ENCODE data around the gene WSB1. TPM values are rescaled to one million over a fixed set of nuclear protein-coding genes. Genes with fewer than 3 reads are reported as not detected.

The WSB1 gene
- total and polyA plus RNA-seq, 2 experiments from 2014 or later = 161 to 214 TPM

GRCh38 chr17:27333410-27333980 lies 39.6 kb downstream of the WSB1 start:
- Histone ChIP-seq H2AFZ (peak overlapping the region; percentile 78), H3K27ac (peak overlapping the region; percentile 76), H3K27me3 (no peaks in the 10 kb centered on the region), H3K4me1 (ENCODE audit: insufficient read depth) (peaks cover 15% of the 10 kb centered on the region), H3K4me3 (peak overlapping the region; percentile 0), H3K4me2 (peak overlapping the region; percentile 67), H3K79me2 (no peaks in the 10 kb centered on the region), H3K9me3 (ENCODE audit: low read depth) (no peaks in the 10 kb centered on the region), H3K9me2 (replicated peaks; ENCODE audit: insufficient read depth) (no peaks in the 10 kb centered on the region), H3K36me3 (replicated peaks; ENCODE audit: insufficient read depth, low read depth) (no peaks in the 10 kb centered on the region), H4K20me1 (ENCODE audit: insufficient read depth, poor library complexity, severe bottlenecking) (no peaks in the 10 kb centered on the region)
- no peak for DNase-seq (ENCODE audit: low spot score)
- no peak for TF ChIP-seq CTCF (IDR thresholded peaks at IDR 0.05; ENCODE audit: poor library complexity)
- TF ChIP-seq EZH2 (IDR thresholded peaks at IDR 0.05; ENCODE audit: borderline replicate concordance) = no peak
- no peak for TF ChIP-seq EZH2phosphoT487 (IDR thresholded peaks at IDR 0.05; ENCODE audit: low read depth, severe bottlenecking, unreplicated experiment)
- WGBS (ENCODE audit: low lambda C conversion rate, missing lambda C conversion rate) = 65% methylated on average over 11 of the region's 11 CpGs

GRCh38 chr17:27336184-27336583 lies 42.3 kb downstream of the WSB1 start:
- 67% methylated on average over 3 of the region's 3 CpGs for WGBS (ENCODE audit: low lambda C conversion rate, missing lambda C conversion rate)
- Histone ChIP-seq H3K79me2 (no peaks in the 10 kb centered on the region), H2AFZ (no peak overlapping the region), H3K4me2 (no peak overlapping the region), H3K27ac (no peak overlapping the region), H3K4me1 (ENCODE audit: insufficient read depth) (peaks cover 20% of the 10 kb centered on the region), H3K9me3 (ENCODE audit: low read depth) (no peaks in the 10 kb centered on the region), H3K27me3 (no peaks in the 10 kb centered on the region), H3K4me3 (no peak overlapping the region), H3K36me3 (replicated peaks; ENCODE audit: insufficient read depth, low read depth) (no peaks in the 10 kb centered on the region), H3K9me2 (replicated peaks; ENCODE audit: insufficient read depth) (no peaks in the 10 kb centered on the region), H4K20me1 (ENCODE audit: insufficient read depth, poor library complexity, severe bottlenecking) (no peaks in the 10 kb centered on the region)
- no peak for DNase-seq (ENCODE audit: low spot score)
- TF ChIP-seq EZH2 (IDR thresholded peaks at IDR 0.05; ENCODE audit: borderline replicate concordance) (no peak), EZH2phosphoT487 (IDR thresholded peaks at IDR 0.05; ENCODE audit: low read depth, severe bottlenecking, unreplicated experiment) (no peak), CTCF (IDR thresholded peaks at IDR 0.05; ENCODE audit: poor library complexity) (no peak)

GRCh38 chr17:27338536-27338985 lies 44.6 kb downstream of the WSB1 start:
- no peaks in the 10 kb centered on the region for H3K36me3 ChIP-seq (replicated peaks; ENCODE audit: insufficient read depth, low read depth)
- no peaks in the 10 kb centered on the region for H4K20me1 ChIP-seq (ENCODE audit: insufficient read depth, poor library complexity, severe bottlenecking)
- no peak for TF ChIP-seq EZH2phosphoT487 (IDR thresholded peaks at IDR 0.05; ENCODE audit: low read depth, severe bottlenecking, unreplicated experiment)
- no peak for TF ChIP-seq CTCF (IDR thresholded peaks at IDR 0.05; ENCODE audit: poor library complexity)
- TF ChIP-seq EZH2 (IDR thresholded peaks at IDR 0.05; ENCODE audit: borderline replicate concordance) = no peak
- H3K27me3 ChIP-seq = no peaks in the 10 kb centered on the region
- H3K9me3 ChIP-seq (ENCODE audit: low read depth) = no peaks in the 10 kb centered on the region
- no peaks in the 10 kb centered on the region for H3K79me2 ChIP-seq
- no peak overlapping the region for H3K27ac ChIP-seq
- H3K9me2 ChIP-seq (replicated peaks; ENCODE audit: insufficient read depth) = no peaks in the 10 kb centered on the region
- no peak overlapping the region for H3K4me2 ChIP-seq
- peaks cover 12% of the 10 kb centered on the region for H3K4me1 ChIP-seq (ENCODE audit: insufficient read depth)
- H3K4me3 ChIP-seq = no peak overlapping the region
- DNase-seq (ENCODE audit: low spot score) = no peak
- 57% methylated on average over 9 of the region's 9 CpGs for WGBS (ENCODE audit: low lambda C conversion rate, missing lambda C conversion rate)
- H2AFZ ChIP-seq = no peak overlapping the region
